Stomach (tissue), 9 donors: ENCODE data around the gene PRELID2. TPM values are rescaled to one million over a fixed set of nuclear protein-coding genes. Genes with fewer than 3 reads are reported as not detected.

ENCODE experiments used
- DNase-seq, 2 donors: peaks; one replicate each; pipeline versions ENCODE4 v3.0.0 to v3.0.0-alpha.2; 2013 to 2019
- H3K27ac ChIP-seq, 5 donors: fragments of 200-600 bp in 4 of 5; sonication (generic) in 4 of 5; one replicate each; pipeline ENCODE4 v1.5.1; 2013 to 2019; ENCODE audit warnings: mild to moderate bottlenecking in 1 of 5, moderate library complexity in 1 of 5
- H3K27me3 ChIP-seq, 3 donors: fragments of 200-600 bp; sonication (generic); one replicate each; pipeline ENCODE4 v1.5.1; 2017 to 2019; ENCODE audit warnings: mixed run types in 1 of 3
- H3K36me3 ChIP-seq, 4 donors: fragments of 200-600 bp; sonication (generic); 1 replicate in 3 of 4; 2 replicates in 1 of 4; pipeline ENCODE4 v1.5.1; 2016 to 2019
- H3K4me1 ChIP-seq, 4 donors: fragments of 200-600 bp; sonication (generic); one replicate each; pipeline ENCODE4 v1.5.1; 2016 to 2019
- H3K4me3 ChIP-seq, 4 donors: fragments of 200-600 bp; sonication (generic) in 3 of 4; one replicate each; pipeline ENCODE4 v1.5.1; 2016 to 2019; ENCODE audit warnings: mild to moderate bottlenecking in 1 of 4
- H3K9me3 ChIP-seq, 4 donors: fragments of 200-600 bp; sonication (generic); one replicate each; pipeline ENCODE4 v1.5.1; 2016 to 2019
- CTCF ChIP-seq, 7 experiments: fragments of 450-650 bp in 4 of 7; fragments of 200-600 bp in 3 of 7; sonication (generic) in 3 of 7; IDR thresholded peaks; one replicate each; pipeline ENCODE4 v1.5.1; 2016 to 2019; ENCODE audit warnings: antibody characterized with exemption in 7 of 7, control low read depth in 2 of 7, mild to moderate bottlenecking in 1 of 7
- EP300 ChIP-seq: sonication (generic); formaldehyde crosslinking; IDR thresholded peaks from one replicate; pipeline ENCODE4 v1.6.1; 2017; ENCODE audit warnings: antibody characterized with exemption
- POLR2A ChIP-seq, 4 donors: fragments of 450-650 bp; IDR thresholded peaks; one replicate each; pipeline ENCODE4 v1.6.1; 2016; ENCODE audit warnings: antibody characterized with exemption in 4 of 4, control low read depth in 2 of 4, mild to moderate bottlenecking in 1 of 4, moderate library complexity in 1 of 4
- POLR2AphosphoS5 ChIP-seq, 3 donors: sonication (generic); formaldehyde crosslinking; IDR thresholded peaks; one replicate each; pipeline ENCODE4 v1.6.1; 2016; ENCODE audit warnings: antibody characterized with exemption in 3 of 3
- WGBS, 5 donors: extraction: QIAGEN DNeasy Blood & Tissue Kit in 3 of 5; methylation state at CpG; one replicate each; pipeline versions ENCODE4 v1.1.5 to v1.1.7; 2013 to 2018; 5-methylcytosine and 5-hydroxymethylcytosine counted together
- intact Hi-C: fragments of 100-400 bp; cut with DNase I; formaldehyde crosslinking; loops from one replicate; pipeline ENCODE4 v1.15.1; 2023; ENCODE audit warnings: low total_unique reads
- polyA plus RNA-seq, 3 donors: library from polyadenylated mRNA; stranded (reverse); fragments of 200-250 nt; gene quantifications; one replicate each; pipeline ENCODE4 v1.2.3, GENCODE V29; 2013
- total RNA-seq, 5 donors: library from RNA; depleted of rRNA; stranded (reverse); fragments of >200 nt; gene quantifications; one replicate each; pipeline versions ENCODE4 v1.1.0 to v1.2.3, GENCODE V29; 2014 to 2016
- donor health status: healthy with polysubstance abuse.
- donor health status: Bipolar disorder and iron deficiency.
- donor health status: healthy.

PRELID2 gene
- total and polyA plus RNA-seq, 8 donors: 7.1 to 203 (median 20.3) TPM

DNA sequence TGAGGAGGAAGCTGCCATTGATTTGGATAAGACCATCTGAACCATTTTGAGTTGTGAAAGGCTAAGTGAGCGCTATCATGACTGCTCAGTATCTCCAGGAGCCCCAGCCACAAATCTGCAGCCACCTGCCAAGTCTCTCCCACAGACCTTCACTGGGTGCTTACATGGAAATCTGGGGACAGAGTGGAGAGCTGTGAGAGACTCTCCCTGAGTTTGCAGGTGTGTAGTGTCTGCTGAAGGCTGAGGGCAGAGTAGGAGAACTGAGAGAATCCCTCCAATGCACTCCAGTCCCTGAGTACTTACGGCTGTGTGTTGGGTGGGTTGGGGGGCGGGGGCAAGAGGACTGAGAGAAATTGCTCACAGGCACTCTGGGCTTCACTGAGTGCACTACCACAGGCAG is 123.7 kb downstream of the PRELID2 start:
- Histone ChIP-seq H3K36me3 (no peaks in the 10 kb centered on the region), H3K4me3 (no peak overlapping the region), H3K9me3 (no peaks in the 10 kb centered on the region), H3K27me3 (no peaks in the 10 kb centered on the region), H3K4me1 (peaks cover 0 to 26% (median 0%) of the 10 kb centered on the region in 4 donors), H3K27ac (no peak overlapping the region)
- no peak for TF ChIP-seq POLR2AphosphoS5 (IDR thresholded peaks at IDR 0.05)
- TF ChIP-seq POLR2A (IDR thresholded peaks at IDR 0.05): no peak
- no peak for TF ChIP-seq EP300
- TF ChIP-seq CTCF (IDR thresholded peaks at IDR 0.05): no peak
- 66 to 98% (median 94%) methylated on average over 3 of the region's 3 CpGs for WGBS, 5 donors
- intact Hi-C loops: no loop called here
- DNase-seq: no peak

Other genes with a start within 250 kb of the PRELID2 start
- not detected for gene GRXCR2, start 37.7 kb upstream of the PRELID2 start, total RNA-seq
- gene GRXCR2, start 37.7 kb upstream of the PRELID2 start, polyA plus RNA-seq: not detected
- gene SH3RF2, start 101.2 kb upstream of the PRELID2 start, total RNA-seq: 10 to 100 TPM; 35.6 to 62.0 (median 46.9) TPM
- 10 to 100 TPM; 20.8 to 23.2 (median 23.1) TPM for gene SH3RF2, start 101.2 kb upstream of the PRELID2 start, polyA plus RNA-seq